HG03045 (cell line): Measurements from ENCODE around the gene PPARA.
A peak's percentile ranks its signal among the peaks of the same experiment; 100 is the strongest.
"Not testable (repeated sequence)": the region's sequence is repeated elsewhere in the genome, so short reads cannot be mapped to it uniquely, and the experiment has no call there.

ENCODE experiments used
- ATAC-seq: cut with Tn5 transposase; IDR thresholded peaks from one replicate; pipeline ENCODE4 v1.9.1; 2021; ENCODE audit warnings: mild to moderate bottlenecking, moderate library complexity; ENCODE audit not compliant: unreplicated experiment

The PPARA gene

GRCh38 chr22:46240506-46240905, 90.2 kb downstream of the PPARA start:
- ATAC-seq: no peak

- ATAC-seq: no peak
Observed at GRCh38 chr22:46240907-46241306, 90.6 kb downstream of the PPARA start.

GRCh38 chr22:46241396-46242007, 91.2 kb downstream of the PPARA start:
- no peak for ATAC-seq

- ATAC-seq: no peak
Observed at GRCh38 chr22:46242076-46242475, 91.8 kb downstream of the PPARA start.

- ATAC-seq: no peak
Observed at GRCh38 chr22:46244771-46245170, 94.4 kb downstream of the PPARA start.

GRCh38 chr22:46245511-46245910, 95.2 kb downstream of the PPARA start:
- ATAC-seq: no peak

GRCh38 chr22:46246178-46246577, 95.9 kb downstream of the PPARA start:
- ATAC-seq: no peak

GRCh38 chr22:46247443-46247975, 97.2 kb downstream of the PPARA start:
- ATAC-seq: no peak

GRCh38 chr22:46250035-46250782, 99.9 kb downstream of the PPARA start, which contains the start of gene CDPF1:
CDPF1 (minus strand) TSS chr22:46250293; CDS start chr22:46248284, 2,009 bp downstream.
- ATAC-seq: peak; percentile 76

GRCh38 chr22:46250783-46251125, 100.4 kb downstream of the PPARA start:
- peak; percentile 13 for ATAC-seq

- no peak for ATAC-seq
Observed at GRCh38 chr22:46251266-46251665, 100.9 kb downstream of the PPARA start.

- ATAC-seq: no peak
Observed at GRCh38 chr22:46251816-46252380, 101.6 kb downstream of the PPARA start.

- no peak for ATAC-seq
Observed at GRCh38 chr22:46256358-46256958, 106.1 kb downstream of the PPARA start.

- ATAC-seq: no peak
Observed at GRCh38 chr22:46259374-46259773, 109.0 kb downstream of the PPARA start.

- ATAC-seq: no peak
Observed at GRCh38 chr22:46260038-46260437, 109.7 kb downstream of the PPARA start.

- no peak for ATAC-seq
Observed at GRCh38 chr22:46262449-46263215, 112.3 kb downstream of the PPARA start.

- no peak for ATAC-seq
Observed at GRCh38 chr22:46263216-46263590, 112.9 kb downstream of the PPARA start, which contains the start of gene PKDREJ. PKDREJ (minus strand) TSS chr22:46263343; CDS start chr22:46263322, 21 bp downstream.

GRCh38 chr22:46264520-46264919, 114.2 kb downstream of the PPARA start:
- ATAC-seq: not testable (repeated sequence)

- ATAC-seq: not testable (repeated sequence)
Observed at GRCh38 chr22:46265627-46266026, 115.3 kb downstream of the PPARA start.

- ATAC-seq: peak; percentile 72
Observed at GRCh38 chr22:46267431-46268279, 117.3 kb downstream of the PPARA start, which contains the start of gene TTC38. TTC38 (plus strand) TSS chr22:46268008; CDS start chr22:46268040, 32 bp downstream.
